ENCODE measurements around the gene EFNA1.

The EFNA1 gene

GRCh38 chr1:155174324-155175280 is 46.9 kb downstream of the EFNA1 start:
- DNase-seq (ENCODE audit: insufficient read length, low spot score) (no peak), FAIRE-seq (no peak)
- TF ChIP-seq POLR2A (IDR thresholded peaks at IDR 0.05; ENCODE audit: low read depth, low read length), result no peak

- DNase-seq (ENCODE audit: insufficient read length, low spot score) (no peak), FAIRE-seq (no peak)
- no peak for TF ChIP-seq POLR2A (IDR thresholded peaks at IDR 0.05; ENCODE audit: low read depth, low read length)
Measured at GRCh38 chr1:155175281-155175926, 47.7 kb downstream of the EFNA1 start.

- no peak for TF ChIP-seq POLR2A (IDR thresholded peaks at IDR 0.05; ENCODE audit: low read depth, low read length)
- FAIRE-seq (no peak), DNase-seq (ENCODE audit: insufficient read length, low spot score) (no peak)
Measured at GRCh38 chr1:155175927-155176371, 48.3 kb downstream of the EFNA1 start.

- FAIRE-seq (peak; percentile 36), DNase-seq (ENCODE audit: insufficient read length, low spot score) (peak; percentile 95)
- peak; percentile 45; the same call in 1 of the 2 replicates for TF ChIP-seq POLR2A (IDR thresholded peaks at IDR 0.05; ENCODE audit: low read depth, low read length)
Measured at GRCh38 chr1:155176544-155177071, 48.9 kb downstream of the EFNA1 start.

- DNase-seq (ENCODE audit: insufficient read length, low spot score) (no peak), FAIRE-seq (no peak)
- TF ChIP-seq POLR2A (IDR thresholded peaks at IDR 0.05; ENCODE audit: low read depth, low read length), result no peak
Measured at GRCh38 chr1:155177192-155177917, 49.7 kb downstream of the EFNA1 start.

- DNase-seq (ENCODE audit: insufficient read length, low spot score), result no peak
- FAIRE-seq, result no peak
- TF ChIP-seq POLR2A (IDR thresholded peaks at IDR 0.05; ENCODE audit: low read depth, low read length), result no peak
Measured at GRCh38 chr1:155177918-155178281, 50.2 kb downstream of the EFNA1 start.

- no peak for DNase-seq (ENCODE audit: insufficient read length, low spot score)
- TF ChIP-seq POLR2A (IDR thresholded peaks at IDR 0.05; ENCODE audit: low read depth, low read length), result no peak
- FAIRE-seq, result no peak
Measured at GRCh38 chr1:155178441-155179111, 50.9 kb downstream of the EFNA1 start.

- TF ChIP-seq POLR2A (IDR thresholded peaks at IDR 0.05; ENCODE audit: low read depth, low read length), result no peak
- DNase-seq (ENCODE audit: insufficient read length, low spot score) (no peak), FAIRE-seq (no peak)
Measured at GRCh38 chr1:155179112-155180031, 51.7 kb downstream of the EFNA1 start.

- FAIRE-seq, result no peak
- DNase-seq (ENCODE audit: insufficient read length, low spot score), result no peak
- TF ChIP-seq POLR2A (IDR thresholded peaks at IDR 0.05; ENCODE audit: low read depth, low read length), result no peak
Measured at GRCh38 chr1:155181371-155182051, 53.8 kb downstream of the EFNA1 start.

- FAIRE-seq (no peak), DNase-seq (ENCODE audit: insufficient read length, low spot score) (no peak)
- no peak for TF ChIP-seq POLR2A (IDR thresholded peaks at IDR 0.05; ENCODE audit: low read depth, low read length)
Measured at GRCh38 chr1:155182052-155182550, 54.4 kb downstream of the EFNA1 start.

- no peak for TF ChIP-seq POLR2A (IDR thresholded peaks at IDR 0.05; ENCODE audit: low read depth, low read length)
- FAIRE-seq (no peak), DNase-seq (ENCODE audit: insufficient read length, low spot score) (no peak)
Measured at GRCh38 chr1:155183775-155184221, 56.1 kb downstream of the EFNA1 start.

Measured in H54 (cell line).